Endothelial cell of umbilical vein (primary cell): ENCODE results near the gene GGA1. TPM values are rescaled to one million over a fixed set of nuclear protein-coding genes. Genes with fewer than 3 reads are reported as not detected.

Experiments
- BruUV-seq: library from RNA; stranded (reverse); fragments of 400-500 nt; replicated peaks from 2 replicates; lab custom pipeline; 2021; lab: Mats Ljungman, UMichigan
- CTCF ChIA-PET: fragments of 300-600, 350-600 bp; sonication (Branson Sonifier 250); formaldehyde crosslinking; loops from one replicate; lab custom pipeline; 2021; ENCODE audit warnings: antibody characterized with exemption, inconsistent platforms; lab: Charles Lee
- POLR2A ChIA-PET: fragments of 300-600, 350-600 bp; sonication (Branson Sonifier 250); formaldehyde crosslinking; loops from one replicate; lab custom pipeline; 2021; ENCODE audit warnings: antibody characterized with exemption, inconsistent platforms; lab: Charles Lee
- DNase-seq: peaks from one replicate; pipeline ENCODE4 v3.0.0-alpha.2; 2011; ENCODE audit warnings: low read depth, low spot score
- FAIRE-seq: peaks from 2 replicates; lab custom pipeline; 2011; peaks lifted over from hg19 to GRCh38; lab: Jason Lieb, UNC
- H2AFZ ChIP-seq: 2 replicates; pipeline ENCODE4 v1.6.0; 2012; ENCODE audit warnings: low read depth, low read length, control low read depth, inconsistent platforms
- H3K27ac ChIP-seq: 2 replicates; pipeline ENCODE4 v1.5.1; 2011; ENCODE audit warnings: low read depth, mild to moderate bottlenecking, control low read depth, low read length, moderate library complexity; ENCODE audit not compliant: insufficient read depth
- H3K27me3 ChIP-seq, 2 experiments: 2 replicates each; pipeline versions ENCODE4 v1.6.0 to v1.6.1; 2011; ENCODE audit warnings: low read length in 2 of 2, mixed read lengths in 1 of 2; ENCODE audit not compliant: control insufficient read depth in 2 of 2, insufficient read depth in 2 of 2
- H3K36me3 ChIP-seq, 2 experiments: 2 replicates in 1 of 2; 3 replicates in 1 of 2; pipeline ENCODE4 v1.5.1; 2011; ENCODE audit warnings: low read length in 2 of 2, mild to moderate bottlenecking in 1 of 2, moderate library complexity in 1 of 2; ENCODE audit not compliant: control insufficient read depth in 2 of 2, insufficient read depth in 2 of 2; ENCODE audit errors: extremely low read depth in 1 of 2
- H3K4me1 ChIP-seq: 3 replicates; pipeline ENCODE4 v1.5.1; 2011; ENCODE audit warnings: mild to moderate bottlenecking, low read length; ENCODE audit not compliant: control insufficient read depth, insufficient read depth; ENCODE audit errors: extremely low read depth
- H3K4me2 ChIP-seq: 2 replicates; pipeline ENCODE4 v1.6.1; 2011; ENCODE audit warnings: low read length, control low read depth, mixed read lengths; ENCODE audit not compliant: insufficient read depth
- H3K4me3 ChIP-seq, 3 experiments: fragments of 200-600 bp in 1 of 3; sonication (generic), shearing (Covaris generic) in 1 of 3; replicated peaks in 1 of 3; 2 replicates each; pipeline ENCODE4 v1.5.1; 2011 to 2016; ENCODE audit warnings: control low read depth in 3 of 3, low read length in 3 of 3, mild to moderate bottlenecking in 2 of 3, inconsistent platforms in 1 of 3, low read depth in 1 of 3, moderate library complexity in 1 of 3; ENCODE audit not compliant: insufficient read depth in 1 of 3
- H3K79me2 ChIP-seq: 2 replicates; pipeline ENCODE4 v1.6.0; 2012; ENCODE audit warnings: low read length, inconsistent platforms; ENCODE audit not compliant: control insufficient read depth, insufficient read depth
- H3K9ac ChIP-seq: replicated peaks from 2 replicates; pipeline ENCODE3; 2011; ENCODE audit warnings: low read length, control low read depth; ENCODE audit not compliant: insufficient read depth; ENCODE audit errors: extremely low read depth
- H3K9me1 ChIP-seq: replicated peaks from 3 replicates; pipeline ENCODE4 v1.6.0; 2011; ENCODE audit warnings: mild to moderate bottlenecking, low read length; ENCODE audit not compliant: control insufficient read depth, insufficient read depth; ENCODE audit errors: extremely low read depth
- H3K9me3 ChIP-seq: replicated peaks from 2 replicates; pipeline ENCODE4 v1.5.1; 2012; ENCODE audit warnings: low read length, inconsistent platforms; ENCODE audit not compliant: control insufficient read depth, insufficient read depth
- H4K20me1 ChIP-seq: replicated peaks from 2 replicates; pipeline ENCODE3; 2011; ENCODE audit warnings: mild to moderate bottlenecking, low read length; ENCODE audit not compliant: control insufficient read depth, insufficient read depth; ENCODE audit errors: extremely low read depth
- EZH2 ChIP-seq: IDR thresholded peaks from 2 replicates; pipeline ENCODE4 v1.6.1; 2012; ENCODE audit warnings: borderline replicate concordance, low read depth, mild to moderate bottlenecking, moderate library complexity, low read length, inconsistent platforms; ENCODE audit not compliant: severe bottlenecking
- FOS ChIP-seq: IDR thresholded peaks from 2 replicates; pipeline ENCODE4 v1.6.1; 2011; ENCODE audit warnings: mild to moderate bottlenecking, low read length, moderate library complexity, borderline replicate concordance; ENCODE audit not compliant: insufficient read depth
- GATA2 ChIP-seq: IDR thresholded peaks from 2 replicates; pipeline ENCODE4 v1.7.0; 2011; ENCODE audit warnings: low read depth, mild to moderate bottlenecking, moderate library complexity, mixed read lengths, low read length; ENCODE audit not compliant: insufficient read length, insufficient read depth
- JUN ChIP-seq: IDR thresholded peaks from 2 replicates; pipeline ENCODE4 v1.6.1; 2011; ENCODE audit warnings: borderline replicate concordance, low read depth; ENCODE audit not compliant: insufficient read length, insufficient read depth
- MYC ChIP-seq: IDR thresholded peaks from one replicate; pipeline ENCODE4 v1.6.1; 2011; ENCODE audit warnings: mild to moderate bottlenecking, low read depth, low read length
- POLR2A ChIP-seq: IDR thresholded peaks from 2 replicates; pipeline ENCODE4 v1.6.1; 2012; ENCODE audit warnings: low read depth, mild to moderate bottlenecking, control low read depth, low read length
- POLR2AphosphoS5 ChIP-seq: IDR thresholded peaks from 2 replicates; pipeline ENCODE4 v1.6.1; 2012; ENCODE audit warnings: low read depth, mild to moderate bottlenecking, control low read depth, low read length, moderate library complexity; ENCODE audit not compliant: insufficient read depth
- dilution Hi-C: fragments of 300-500 bp; cut with MboI; formaldehyde crosslinking; loops from one replicate; pipeline ENCODE4 v1.15.0; 2019; ENCODE audit warnings: low sequenced_read_pairs; ENCODE audit not compliant: extremely low pct_ligation_motif_present
- intact Hi-C: fragments of 100-400 bp; cut with micrococcal nuclease; formaldehyde crosslinking; loops from one replicate; pipeline ENCODE4 v1.10.0; 2022
- polyA plus RNA-seq, 4 experiments: library from polyadenylated mRNA; depleted of rRNA in 3 of 4; stranded (reverse) in 3 of 4; unstranded in 1 of 4; fragments of >200 nt; gene quantifications; 2 replicates each; pipeline versions ENCODE4 v1.2.1 to v1.2.3, GENCODE V29; 2011 to 2012; ENCODE audit warnings: missing spikeins in 1 of 4
- total RNA-seq: library from RNA; stranded (reverse); gene quantifications from 2 replicates; pipeline ENCODE4 v1.2.3, GENCODE V29; 2021
- TF ChIP-seq, protein P1 (sequence below): IDR thresholded peaks from 2 replicates; pipeline ENCODE4 v1.6.1; 2011; ENCODE audit not compliant: insufficient read depth, insufficient read length
- TF ChIP-seq, protein P2 (sequence below), 2 donors: IDR thresholded peaks; 1 replicate in 1 of 2; 2 replicates in 1 of 2; pipeline ENCODE4 v1.5.1; 2011; ENCODE audit warnings: low read length in 2 of 2, mild to moderate bottlenecking in 2 of 2, moderate library complexity in 2 of 2, control low read depth in 1 of 2, inconsistent platforms in 1 of 2, low read depth in 1 of 2; ENCODE audit not compliant: insufficient read depth in 1 of 2; ENCODE audit errors: extremely low read depth in 1 of 2

GGA1 gene
- total and polyA plus RNA-seq, 2 donors (not counting 3 experiments of a cell fraction or from before 2014, with no cell fraction given), result 54.1 to 67.5 TPM

DNA sequence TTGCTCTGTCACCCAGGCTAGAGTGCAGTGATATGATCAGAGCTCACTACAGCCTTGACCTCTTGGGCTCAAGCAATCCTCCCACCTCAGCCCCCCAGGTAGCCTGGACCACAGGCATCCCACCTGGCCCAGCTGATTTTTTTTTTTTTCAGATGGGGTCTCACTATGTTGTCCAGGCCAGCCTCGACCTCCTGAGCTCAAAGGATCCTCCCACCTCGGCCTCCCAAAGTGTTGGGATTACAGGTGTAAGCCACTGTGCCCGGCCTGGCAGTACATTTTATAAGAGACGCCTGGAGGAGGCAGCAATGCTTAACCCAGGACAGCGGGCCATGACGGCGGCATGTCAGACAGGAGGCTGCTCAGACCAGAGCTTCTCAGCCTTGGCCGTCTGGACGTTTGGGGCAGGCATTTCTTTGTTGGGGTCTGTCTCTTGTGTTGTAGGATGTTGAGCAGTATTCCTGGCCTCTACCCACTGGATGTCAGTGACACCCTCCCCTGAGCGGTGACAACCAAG, 33.1 kb upstream of the GGA1 start:
- Histone ChIP-seq H3K9me3 (no peaks in the 10 kb centered on the region), H3K79me2 (no peaks in the 10 kb centered on the region), H3K4me3 (no peak overlapping the region), H3K9ac (no peak overlapping the region), H4K20me1 (no peaks in the 10 kb centered on the region), H3K36me3 (no peaks in the 10 kb centered on the region), H3K4me1 (no peaks in the 10 kb centered on the region), H2AFZ (no peak overlapping the region), H3K9me1 (no peaks in the 10 kb centered on the region), H3K27ac (no peak overlapping the region), H3K4me2 (no peak overlapping the region), H3K27me3 (no peaks in the 10 kb centered on the region)
- intact Hi-C loops (no loop called here), dilution Hi-C loops (no loop called here)
- TF ChIP-seq, protein P1, sequence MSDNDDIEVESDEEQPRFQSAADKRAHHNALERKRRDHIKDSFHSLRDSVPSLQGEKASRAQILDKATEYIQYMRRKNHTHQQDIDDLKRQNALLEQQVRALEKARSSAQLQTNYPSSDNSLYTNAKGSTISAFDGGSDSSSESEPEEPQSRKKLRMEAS, result no peak
- TF ChIP-seq JUN, result no peak
- TF ChIP-seq POLR2AphosphoS5, result no peak
- no peak for TF ChIP-seq POLR2A
- no peak for TF ChIP-seq EZH2
- TF ChIP-seq FOS, result no peak
- no peak for TF ChIP-seq MYC
- TF ChIP-seq GATA2, result no peak
- TF ChIP-seq, protein P2, sequence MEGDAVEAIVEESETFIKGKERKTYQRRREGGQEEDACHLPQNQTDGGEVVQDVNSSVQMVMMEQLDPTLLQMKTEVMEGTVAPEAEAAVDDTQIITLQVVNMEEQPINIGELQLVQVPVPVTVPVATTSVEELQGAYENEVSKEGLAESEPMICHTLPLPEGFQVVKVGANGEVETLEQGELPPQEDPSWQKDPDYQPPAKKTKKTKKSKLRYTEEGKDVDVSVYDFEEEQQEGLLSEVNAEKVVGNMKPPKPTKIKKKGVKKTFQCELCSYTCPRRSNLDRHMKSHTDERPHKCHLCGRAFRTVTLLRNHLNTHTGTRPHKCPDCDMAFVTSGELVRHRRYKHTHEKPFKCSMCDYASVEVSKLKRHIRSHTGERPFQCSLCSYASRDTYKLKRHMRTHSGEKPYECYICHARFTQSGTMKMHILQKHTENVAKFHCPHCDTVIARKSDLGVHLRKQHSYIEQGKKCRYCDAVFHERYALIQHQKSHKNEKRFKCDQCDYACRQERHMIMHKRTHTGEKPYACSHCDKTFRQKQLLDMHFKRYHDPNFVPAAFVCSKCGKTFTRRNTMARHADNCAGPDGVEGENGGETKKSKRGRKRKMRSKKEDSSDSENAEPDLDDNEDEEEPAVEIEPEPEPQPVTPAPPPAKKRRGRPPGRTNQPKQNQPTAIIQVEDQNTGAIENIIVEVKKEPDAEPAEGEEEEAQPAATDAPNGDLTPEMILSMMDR (IDR thresholded peaks at IDR 0.05; ENCODE audit: extremely low read depth in 1 of 2, insufficient read depth in 1 of 2, low read depth in 1 of 2, low read length in 2 of 2), result no peak
- DNase-seq, result no peak
- no TSS peak for BruUV-seq
- CTCF ChIA-PET, result interaction anchor here (1.1 to 21.8 kb wide), 4 partner anchors 12 to 32 kb away, joined by 4 to 977 read pairs (median 8); no protein-coding TSS in a partner anchor
- FAIRE-seq, result no peak
- POLR2A ChIA-PET, result interaction anchor here (0.6 to 0.9 kb wide), 3 partner anchors 10 to 30 kb away, joined by 3 to 4 read pairs (median 4); no protein-coding TSS in a partner anchor
